K562 (cell line): ENCODE data around the gene UBE2C. TPM values are rescaled to one million over a fixed set of nuclear protein-coding genes. Genes with fewer than 3 reads are reported as not detected.
A peak's percentile ranks its signal among the peaks of the same experiment; 100 is the strongest.

Experiments used
- ATAC-seq: fragments of 200-7000 bp; cut with Tn5 transposase; 3 replicates; pipeline ENCODE4 v1.9.1; 2020; ENCODE audit warnings: moderate library complexity
- BruUV-seq: library from RNA; stranded (reverse); fragments of 400-500 nt; replicated peaks from 2 replicates; lab custom pipeline; 2021; lab: Mats Ljungman, UMichigan
- CTCF ChIA-PET: fragments of 300-600 bp; formaldehyde crosslinking; extraction: SDS; loops from one replicate; lab custom pipeline; 2021; ENCODE audit warnings: low intra/inter-chr PET ratio; lab: Yijun Ruan, JAX
- POLR2A ChIA-PET: fragments of 300-600, 350-650 bp; sonication (Branson Sonifier 250); formaldehyde crosslinking; extraction: SDS; loops from one replicate; lab custom pipeline; 2021; ENCODE audit warnings: antibody characterized with exemption, inconsistent platforms; lab: Yijun Ruan, JAX
- DNase-seq, 4 experiments: peaks; one replicate each; pipeline versions ENCODE4 v3.0.0 to v3.0.0-alpha.2; 2011 to 2018; ENCODE audit warnings: low spot score in 3 of 4, mixed read lengths in 3 of 4; ENCODE audit errors: extremely low read depth in 1 of 4
- FAIRE-seq: peaks from 2 replicates; lab custom pipeline; 2011; peaks lifted over from hg19 to GRCh38; lab: Jason Lieb, UNC
- H2AFZ ChIP-seq: 2 replicates; pipeline ENCODE4 v1.6.0; 2011; ENCODE audit warnings: low read depth, low read length, control low read depth, inconsistent platforms
- H3K27ac ChIP-seq: fragments of 200-600 bp; 3 replicates; pipeline ENCODE4 v1.8.0; 2011; ENCODE audit warnings: low read depth, mild to moderate bottlenecking, control low read depth, inconsistent platforms, low read length, moderate library complexity, mixed read lengths; ENCODE audit errors: extremely low read depth
- H3K27me3 ChIP-seq, 2 experiments: fragments of 300-600 bp in 1 of 2; 2 replicates in 1 of 2; 3 replicates in 1 of 2; pipeline versions ENCODE4 v1.6.0 to v1.8.0; 2011; ENCODE audit warnings: inconsistent platforms in 2 of 2, low read length in 2 of 2, mild to moderate bottlenecking in 1 of 2, mixed read lengths in 1 of 2, moderate library complexity in 1 of 2; ENCODE audit not compliant: control insufficient read depth in 2 of 2, insufficient read depth in 2 of 2
- H3K36me3 ChIP-seq: fragments of 300-600 bp; 3 replicates; pipeline ENCODE4 v1.8.0; 2011; ENCODE audit warnings: mild to moderate bottlenecking, low read length, inconsistent platforms; ENCODE audit not compliant: control insufficient read depth, insufficient read depth
- H3K4me1 ChIP-seq, 2 experiments: fragments of 200-600 bp in 1 of 2; replicated peaks in 1 of 2; 2 replicates in 1 of 2; 3 replicates in 1 of 2; pipeline versions ENCODE4 v1.5.1 to v1.8.0; 2011; ENCODE audit warnings: inconsistent platforms in 2 of 2, low read length in 2 of 2, mild to moderate bottlenecking in 1 of 2, mixed read lengths in 1 of 2, moderate library complexity in 1 of 2; ENCODE audit not compliant: control insufficient read depth in 2 of 2, insufficient read depth in 2 of 2
- H3K4me2 ChIP-seq: 2 replicates; pipeline ENCODE4 v1.6.1; 2011; ENCODE audit warnings: low read length, control low read depth, inconsistent platforms, mixed read lengths; ENCODE audit not compliant: insufficient read depth
- H3K4me3 ChIP-seq: fragments of 200-600 bp; sonication (generic), shearing (Covaris generic); 2 replicates; pipeline ENCODE4 v1.5.1; 2016; ENCODE audit warnings: control low read depth, inconsistent platforms
- H3K79me2 ChIP-seq: fragments of 200-600 bp; 3 replicates; pipeline ENCODE4 v1.8.0; 2011; ENCODE audit warnings: low read length, inconsistent platforms; ENCODE audit not compliant: control insufficient read depth, insufficient read depth
- H3K9ac ChIP-seq, 2 experiments: 2 replicates each; pipeline versions ENCODE4 v1.6.0 to v1.6.1; 2011; ENCODE audit warnings: low read depth in 2 of 2, low read length in 2 of 2, control low read depth in 1 of 2, inconsistent platforms in 1 of 2, mild to moderate bottlenecking in 1 of 2, mixed read lengths in 1 of 2; ENCODE audit not compliant: insufficient read depth in 1 of 2
- H3K9me1 ChIP-seq: one replicate; pipeline ENCODE4 v1.6.0; 2011; ENCODE audit warnings: inconsistent platforms, mild to moderate bottlenecking, low read length, moderate library complexity; ENCODE audit not compliant: control insufficient read depth, insufficient read depth
- H3K9me3 ChIP-seq: replicated peaks from 2 replicates; pipeline ENCODE4 v1.5.1; 2011; ENCODE audit warnings: low read depth, low read length, inconsistent platforms; ENCODE audit not compliant: control insufficient read depth, insufficient read depth
- H4K20me1 ChIP-seq: replicated peaks from 2 replicates; pipeline ENCODE4 v1.6.1; 2011; ENCODE audit warnings: low read length, inconsistent platforms, mixed read lengths; ENCODE audit not compliant: control insufficient read depth, insufficient read depth
- ATF3 ChIP-seq, 2 experiments: fragments of 450-650 bp in 1 of 2; sonication (generic) in 1 of 2; formaldehyde crosslinking in 1 of 2; IDR thresholded peaks in 1 of 2; conservative IDR thresholded peaks in 1 of 2; 2 replicates each; pipeline versions ENCODE4 v1.6.1 to v1.8.1; 2016 to 2023; ENCODE audit warnings: mild to moderate bottlenecking in 2 of 2, moderate library complexity in 2 of 2, inconsistent platforms in 1 of 2, missing genetic modification reagents in 1 of 2
- BRD4 ChIP-seq: fragments of 200-600 bp; sonication (generic); IDR thresholded peaks from 2 replicates; pipeline ENCODE4 v1.6.1; 2017; ENCODE audit warnings: inconsistent platforms
- DMBX1 ChIP-seq: fragments of 250-450 bp; sonication (Bioruptor Pico); IDR thresholded peaks from 2 replicates; pipeline ENCODE4 v1.8.0; 2022; ENCODE audit warnings: inconsistent platforms, mild to moderate bottlenecking, moderate library complexity, borderline replicate concordance
- ELF4 ChIP-seq: fragments of 450-650 bp; formaldehyde crosslinking; IDR thresholded peaks from 2 replicates; pipeline ENCODE4 v1.4.0; 2022; ENCODE audit warnings: missing genetic modification characterization
- GABPA ChIP-seq: fragments of 200-800 bp; sonication (Bioruptor generic); conservative IDR thresholded peaks from 2 replicates; pipeline ENCODE4 v1.6.1; 2016; ENCODE audit warnings: low read depth, missing genetic modification characterization, missing compliant biosample characterization
- HIVEP1 ChIP-seq: fragments of 250-450 bp; sonication (Bioruptor Pico); IDR thresholded peaks from 2 replicates; pipeline ENCODE4 v1.4.0; 2020; ENCODE audit warnings: mild to moderate bottlenecking
- HMBOX1 ChIP-seq: sonication (generic); IDR thresholded peaks from 2 replicates; pipeline ENCODE4 v1.6.1; 2016
- MEIS2 ChIP-seq: fragments of 450-650 bp; IDR thresholded peaks from 2 replicates; pipeline ENCODE4 v1.6.1; 2014; ENCODE audit warnings: mild to moderate bottlenecking; ENCODE audit not compliant: partially characterized antibody
- NCOR1 ChIP-seq: fragments of 450-650 bp; IDR thresholded peaks from 2 replicates; pipeline ENCODE4 v1.6.1; 2016; ENCODE audit warnings: mild to moderate bottlenecking, moderate library complexity
- NR2C2 ChIP-seq, 2 experiments: fragments of 200-800 bp in 1 of 2; sonication (Bioruptor generic) in 1 of 2; sonication (generic) in 1 of 2; formaldehyde crosslinking in 1 of 2; IDR thresholded peaks; 2 replicates each; pipeline versions ENCODE4 v1.6.1 to v1.8.0; 2016 to 2022; ENCODE audit warnings: mild to moderate bottlenecking in 1 of 2, missing compliant biosample characterization in 1 of 2, missing genetic modification characterization in 1 of 2, missing genetic modification reagents in 1 of 2
- POLR2A ChIP-seq: fragments of 450-650 bp; conservative IDR thresholded peaks from 2 replicates; pipeline ENCODE4 v1.6.1; 2016
- SMAD3 ChIP-seq: fragments of 450-650 bp; formaldehyde crosslinking; conservative IDR thresholded peaks from 2 replicates; pipeline ENCODE4 v1.4.0; 2020; ENCODE audit warnings: mild to moderate bottlenecking
- STAT6 ChIP-seq: sonication (generic); formaldehyde crosslinking; IDR thresholded peaks from 2 replicates; pipeline ENCODE4 v1.8.1; 2023; ENCODE audit warnings: mild to moderate bottlenecking, missing genetic modification reagents
- TCFL5 ChIP-seq: fragments of 250-450 bp; sonication (Bioruptor Pico); conservative IDR thresholded peaks from 2 replicates; pipeline ENCODE4 v1.6.1; 2021; ENCODE audit warnings: mild to moderate bottlenecking, moderate library complexity, matching md5 sums
- WHSC1 ChIP-seq: IDR thresholded peaks from one replicate; pipeline ENCODE4 v1.6.1; 2012; ENCODE audit warnings: low read length, control low read depth, inconsistent platforms
- ZNF184 ChIP-seq: sonication (generic); formaldehyde crosslinking; IDR thresholded peaks from 2 replicates; pipeline ENCODE4 v1.5.0; 2020; ENCODE audit warnings: missing genetic modification reagents
- ZNF316 ChIP-seq: fragments of 450-650 bp; IDR thresholded peaks from 2 replicates; pipeline ENCODE4 v1.6.1; 2016
- ZNF79 ChIP-seq: fragments of 250-450 bp; sonication (Bioruptor Pico); IDR thresholded peaks from 2 replicates; pipeline ENCODE4 v1.4.0; 2020; ENCODE audit warnings: low read depth, mild to moderate bottlenecking, moderate library complexity
- WGBS: fragments of 100-300 bp; shearing (Covaris generic); methylation state at CpG from one replicate; pipeline ENCODE4 v1.1.6; 2016; ENCODE audit warnings: low coverage, mixed read lengths; ENCODE audit not compliant: insufficient coverage; ENCODE audit errors: missing lambda C conversion rate; 5-methylcytosine and 5-hydroxymethylcytosine counted together
- in situ Hi-C: fragments of 300-500 bp; cut with MboI; formaldehyde crosslinking; loops from 4 replicates; pipeline ENCODE4 v1.15.0; 2018; ENCODE audit warnings: inconsistent platforms, mixed read lengths
- intact Hi-C: fragments of 100-400 bp; cut with micrococcal nuclease; formaldehyde crosslinking; loops from 2 replicates; pipeline ENCODE4 v1.14.2; 2022
- polyA plus RNA-seq, 8 experiments: library from polyadenylated mRNA; depleted of rRNA in 4 of 8; stranded (reverse) in 5 of 8; unstranded in 3 of 8; fragments of >200 nt; fragmentation: Nextera tagmentation in 2 of 8; fragmentation: Illumina TruSeq in 1 of 8; extraction: Ambion mirVana in 2 of 8; extraction: Trizol in 1 of 8; gene quantifications; 2 replicates each; pipeline versions ENCODE4 v1.2.1 to v1.2.3, GENCODE V29; 2011 to 2014; ENCODE audit warnings: inconsistent platforms in 1 of 8, missing spikeins in 1 of 8
- total RNA-seq, 7 experiments: library from RNA; depleted of rRNA in 6 of 7; stranded (reverse); fragments of >200 nt in 6 of 7; fragmentation: Illumina TruSeq in 2 of 7; extraction: Trizol in 2 of 7; gene quantifications; 2 replicates each; pipeline versions ENCODE4 v1.2.1 to v1.2.3, GENCODE V29; 2011 to 2021; ENCODE audit warnings: low replicate concordance in 1 of 7

Gene UBE2C
- total and polyA plus RNA-seq, 9 of the 15 experiments (the other 6 are each of a cell fraction or from before 2014, with no cell fraction given) = 0.51 to 1.6 (median 0.69) TPM

- BruUV-seq = no TSS peak
- Histone ChIP-seq H3K4me3 (no peak overlapping the region), H3K9me3 (no peaks in the 10 kb centered on the region), H4K20me1 (no peaks in the 10 kb centered on the region), H3K36me3 (no peaks in the 10 kb centered on the region; the same call in 2 of the 3 replicates), H3K9ac (0 out of 4 replicates have a peak overlapping the region, but pooled peaks of 1 of the 2 experiments have one; percentile 54), H3K9me1 (no peaks in the 10 kb centered on the region), H3K27me3 (no peaks in the 10 kb centered on the region), H3K27ac (no peak overlapping the region), H3K4me2 (no peak overlapping the region), H3K4me1 (peaks cover 0 to 15% of the 10 kb centered on the region in 2 experiments; a peak in 2 of 5 replicates), H2AFZ (no peak overlapping the region), H3K79me2 (no peaks in the 10 kb centered on the region)
- 38% methylated on average over 9 of the region's 9 CpGs for WGBS
- no peak for DNase-seq
- ChIA-PET CTCF (interaction anchor here (0.5 kb wide), 1 partner anchor 809 kb away, joined by 3 read pairs; no protein-coding TSS in a partner anchor), POLR2A (interaction anchor here (0.8 to 2.0 kb wide), 4 partner anchors 13 to 19 kb away, joined by 3 to 6 read pairs (median 3); partner anchors contain the start of gene SNX21)
- intact Hi-C loops = no loop called here
- in situ Hi-C loops = no loop called here
- ATAC-seq = no peak
- no peak for FAIRE-seq
- no peak for TF ChIP-seq SMAD3 (CRISPR knock-in tag)
- TF ChIP-seq POLR2A = no peak
- TF ChIP-seq GABPA (tag) = peak; percentile 52
- TF ChIP-seq DMBX1 (CRISPR knock-in tag) = no peak
- TF ChIP-seq ZNF79 (CRISPR knock-in tag) = no peak
- no peak for TF ChIP-seq ELF4 (CRISPR knock-in tag)
- no peak for TF ChIP-seq WHSC1
- 0 out of 2 replicates have a peak, but pooled peaks have one; percentile 6 for TF ChIP-seq HMBOX1
- TF ChIP-seq HIVEP1 = no peak
- peak; percentile 47; the same call in 1 of the 2 replicates for TF ChIP-seq ATF3 (IDR thresholded peaks at IDR 0.05)
- no peak for TF ChIP-seq ATF3 (CRISPR knock-in tag; conservative IDR thresholded peaks at IDR 0.05)
- TF ChIP-seq BRD4 = no peak
- TF ChIP-seq MEIS2 = no peak
- no peak for TF ChIP-seq NR2C2 (CRISPR knock-in tag; IDR thresholded peaks at IDR 0.05)
- TF ChIP-seq NR2C2 (tag; IDR thresholded peaks at IDR 0.05) = peak; percentile 52; the same call in 1 of the 2 replicates
- no peak for TF ChIP-seq NCOR1
- no peak for TF ChIP-seq ZNF316
- TF ChIP-seq ZNF184 (CRISPR knock-in tag) = no peak
- TF ChIP-seq TCFL5 (CRISPR knock-in tag) = no peak
- TF ChIP-seq STAT6 = no peak
Observed at GRCh38 chr20:45817376-45818194, 5.1 kb downstream of the UBE2C start.
